Measurements from ENCODE around the gene THRB.

Gene THRB

GRCh38 chr3:24373198-24373959 lies 121.3 kb downstream of the THRB start:
- no peak for DNase-seq

- DNase-seq: no peak
These were observed 122.0 kb downstream of the THRB start for GRCh38 chr3:24372559-24373197.

GRCh38 chr3:24370352-24371090 lies 124.1 kb downstream of the THRB start:
- DNase-seq: no peak

- no peak for DNase-seq
These were observed 126.0 kb downstream of the THRB start for GRCh38 chr3:24368605-24369004.

GRCh38 chr3:24367664-24368264 lies 126.9 kb downstream of the THRB start:
- no peak for DNase-seq

- DNase-seq: no peak
These were observed 127.4 kb downstream of the THRB start for GRCh38 chr3:24367216-24367615.

- DNase-seq: peak; percentile 6
These were observed 129.5 kb downstream of the THRB start for GRCh38 chr3:24365168-24365567.

- no peak for DNase-seq
These were observed 130.3 kb downstream of the THRB start for GRCh38 chr3:24364359-24364758.

GRCh38 chr3:24363242-24363641 lies 131.4 kb downstream of the THRB start:
- no peak for DNase-seq

GRCh38 chr3:24361623-24362022 lies 133.0 kb downstream of the THRB start:
- no peak for DNase-seq

- no peak for DNase-seq
These were observed 133.7 kb downstream of the THRB start for GRCh38 chr3:24360957-24361356.

GRCh38 chr3:24359645-24360462 lies 134.8 kb downstream of the THRB start:
- DNase-seq: no peak

- no peak for DNase-seq
These were observed 135.5 kb downstream of the THRB start for GRCh38 chr3:24359102-24359501.

GRCh38 chr3:24357635-24358034 lies 137.0 kb downstream of the THRB start:
- no peak for DNase-seq

- DNase-seq: no peak
These were observed 138.8 kb downstream of the THRB start for GRCh38 chr3:24355806-24356205.

GRCh38 chr3:24354230-24354629 lies 140.4 kb downstream of the THRB start:
- DNase-seq: no peak

- DNase-seq: no peak
These were observed 141.6 kb downstream of the THRB start for GRCh38 chr3:24352893-24353553.

- no peak for DNase-seq
These were observed 142.7 kb downstream of the THRB start for GRCh38 chr3:24351779-24352469.

GRCh38 chr3:24349367-24350019 lies 145.2 kb downstream of the THRB start:
- no peak for DNase-seq

- DNase-seq: no peak
These were observed 146.3 kb downstream of the THRB start for GRCh38 chr3:24348348-24348747.

All from RPMI8226 (cell line).